GM12878 (cell line): ENCODE data around the gene DGKB. TPM values are rescaled to one million over a fixed set of nuclear protein-coding genes. Genes with fewer than 3 reads are reported as not detected.

Experiments used
- ATAC-seq: fragments of 200-7000 bp; cut with Tn5 transposase; 3 replicates; pipeline ENCODE4 v1.9.1; 2020; ENCODE audit warnings: mild to moderate bottlenecking, moderate library complexity
- BruUV-seq: library from RNA; stranded (reverse); fragments of 400-500 nt; replicated peaks from 2 replicates; lab custom pipeline; 2021; lab: Mats Ljungman, UMichigan
- CTCF ChIA-PET: fragments of 300-600 bp; sonication (Branson Sonifier 250); formaldehyde crosslinking; extraction: SDS; loops from one replicate; lab custom pipeline; 2021; ENCODE audit warnings: inconsistent platforms; lab: Yijun Ruan, JAX
- POLR2A ChIA-PET: fragments of 350-600 bp; formaldehyde crosslinking; extraction: SDS; loops from one replicate; lab custom pipeline; 2021; ENCODE audit warnings: inconsistent platforms; lab: Charles Lee
- RAD21 ChIA-PET: fragments of 300-600 bp; sonication (Branson Sonifier 250); formaldehyde crosslinking; loops from one replicate; lab custom pipeline; 2023; ENCODE audit warnings: antibody characterized with exemption; ENCODE audit not compliant: unreplicated experiment; lab: Charles Lee
- SMC1A ChIA-PET: fragments of 300-600 bp; sonication (Branson Sonifier 250); formaldehyde crosslinking; loops from one replicate; lab custom pipeline; 2023; ENCODE audit not compliant: unreplicated experiment, uncharacterized antibody; lab: Charles Lee
- DNase-seq: peaks from one replicate; pipeline ENCODE4 v3.0.0-alpha.2; 2011; ENCODE audit warnings: low read depth, low spot score
- FAIRE-seq: peaks from 3 replicates; lab custom pipeline; 2011; peaks lifted over from hg19 to GRCh38; lab: Jason Lieb, UNC
- H2AFZ ChIP-seq: 2 replicates; pipeline ENCODE4 v1.6.0; 2011; ENCODE audit warnings: low read depth, low read length, control low read depth; ENCODE audit not compliant: control insufficient read depth
- H3K27ac ChIP-seq: 2 replicates; pipeline ENCODE4 v1.5.1; 2011; ENCODE audit warnings: control low read depth; ENCODE audit not compliant: control insufficient read depth, insufficient read depth
- H3K27me3 ChIP-seq, 2 experiments: replicated peaks in 1 of 2; 2 replicates each; pipeline versions ENCODE4 v1.6.0 to v1.6.1; 2011; ENCODE audit warnings: low read length in 1 of 2; ENCODE audit not compliant: control insufficient read depth in 2 of 2, insufficient read depth in 2 of 2
- H3K36me3 ChIP-seq, 2 experiments: 2 replicates each; pipeline ENCODE4 v1.5.1; 2011; ENCODE audit warnings: low read length in 1 of 2; ENCODE audit not compliant: control insufficient read depth in 2 of 2, insufficient read depth in 2 of 2
- H3K4me1 ChIP-seq: 2 replicates; pipeline ENCODE4 v1.6.1; 2011; ENCODE audit warnings: mild to moderate bottlenecking, low read length, moderate library complexity, mixed read lengths; ENCODE audit not compliant: control insufficient read depth, insufficient read depth
- H3K4me2 ChIP-seq: 2 replicates; pipeline ENCODE4 v1.6.0; 2011; ENCODE audit warnings: control low read depth; ENCODE audit not compliant: control insufficient read depth, insufficient read depth
- H3K4me3 ChIP-seq: fragments of 200-600 bp; sonication (generic); 2 replicates; pipeline ENCODE4 v1.5.1; 2016
- H3K79me2 ChIP-seq: 2 replicates; pipeline ENCODE4 v1.6.0; 2011; ENCODE audit warnings: low read length; ENCODE audit not compliant: control insufficient read depth, insufficient read depth
- H3K9ac ChIP-seq: 2 replicates; pipeline ENCODE4 v1.8.0; 2011; ENCODE audit warnings: low read length, control low read depth, mixed read lengths; ENCODE audit not compliant: control insufficient read depth, insufficient read depth
- H3K9me3 ChIP-seq: replicated peaks from 3 replicates; pipeline ENCODE4 v1.5.1; 2011; ENCODE audit warnings: mild to moderate bottlenecking, low read length; ENCODE audit not compliant: control insufficient read depth, insufficient read depth
- H4K20me1 ChIP-seq: 2 replicates; pipeline ENCODE4 v1.6.0; 2011; ENCODE audit not compliant: control insufficient read depth, insufficient read depth
- CBFB ChIP-seq: IDR thresholded peaks from 2 replicates; pipeline ENCODE4 v1.6.1; 2016; ENCODE audit warnings: antibody characterized with exemption, low read depth
- MYB ChIP-seq: fragments of 150-350 bp; IDR thresholded peaks from 2 replicates; pipeline ENCODE4 v1.6.1; 2014; ENCODE audit warnings: mild to moderate bottlenecking, low read depth, low read length, borderline replicate concordance
- NFYA ChIP-seq: IDR thresholded peaks from 2 replicates; pipeline ENCODE4 v1.6.1; 2011; ENCODE audit warnings: low read depth, mild to moderate bottlenecking, low read length, improper control_type of control experiment, borderline replicate concordance
- POU2F2 ChIP-seq: IDR thresholded peaks from 3 replicates; pipeline ENCODE4 v1.6.1; 2011; ENCODE audit warnings: low read depth, mild to moderate bottlenecking, low read length, borderline replicate concordance
- RUNX3 ChIP-seq: IDR thresholded peaks from 2 replicates; pipeline ENCODE4 v1.6.1; 2012; ENCODE audit warnings: low read length, inconsistent platforms
- SREBF2 ChIP-seq: IDR thresholded peaks from 2 replicates; pipeline ENCODE4 v1.6.1; 2012; ENCODE audit warnings: mild to moderate bottlenecking, low read length
- STAT3 ChIP-seq: IDR thresholded peaks from 2 replicates; pipeline ENCODE4 v1.6.1; 2011; ENCODE audit warnings: low read depth, low read length, improper control_type of control experiment
- TAF1 ChIP-seq: IDR thresholded peaks from 2 replicates; pipeline ENCODE4 v1.6.1; 2011; ENCODE audit warnings: mild to moderate bottlenecking, low read depth, low read length, borderline replicate concordance
- ZBTB11 ChIP-seq: fragments of 450-650 bp; formaldehyde crosslinking; IDR thresholded peaks from 2 replicates; pipeline ENCODE4 v1.5.0; 2022; ENCODE audit warnings: mild to moderate bottlenecking, missing genetic modification characterization
- WGBS: methylation state at CpG from one replicate; pipeline ENCODE4 v1.1.6; 2016; ENCODE audit warnings: low lambda C conversion rate; ENCODE audit not compliant: insufficient replicate concordance, insufficient coverage; ENCODE audit errors: missing lambda C conversion rate; 5-methylcytosine and 5-hydroxymethylcytosine counted together
- in situ Hi-C: fragments of 300-500 bp; cut with MboI; formaldehyde crosslinking; loops from 9 replicates; pipeline ENCODE4 v1.14.3; 2018; ENCODE audit warnings: mixed read lengths
- intact Hi-C: fragments of 100-400 bp; cut with micrococcal nuclease; formaldehyde crosslinking; loops from one replicate; pipeline ENCODE4 v1.14.2; 2022; ENCODE audit not compliant: unreplicated experiment
- polyA plus RNA-seq, 11 experiments: library from polyadenylated mRNA; depleted of rRNA in 4 of 11; unstranded in 6 of 11; stranded (reverse) in 5 of 11; fragments of >200 nt; fragmentation: Nextera tagmentation in 4 of 11; fragmentation: Illumina TruSeq in 1 of 11; extraction: Ambion mirVana in 4 of 11; extraction: Trizol in 1 of 11; gene quantifications; 1 replicate in 1 of 11; 2 replicates in 10 of 11; pipeline versions ENCODE4 v1.2.1 to v1.2.3, GENCODE V29; 2011 to 2016; ENCODE audit warnings: inconsistent platforms in 2 of 11, missing spikeins in 2 of 11, low read depth in 1 of 11
- total RNA-seq, 4 experiments: library from RNA; depleted of rRNA in 3 of 4; stranded (reverse); fragments of >200 nt in 3 of 4; fragmentation: Illumina TruSeq in 1 of 4; extraction: Trizol in 1 of 4; gene quantifications; 2 replicates each; pipeline versions ENCODE4 v1.2.1 to v1.2.3, GENCODE V29; 2013 to 2021

Gene DGKB
- total and polyA plus RNA-seq, 10 of the 15 experiments (the other 5 are each of a cell fraction or from before 2014, with no cell fraction given), result 0.02 to 0.10 (median 0.04) TPM; not detected in 6

DNA sequence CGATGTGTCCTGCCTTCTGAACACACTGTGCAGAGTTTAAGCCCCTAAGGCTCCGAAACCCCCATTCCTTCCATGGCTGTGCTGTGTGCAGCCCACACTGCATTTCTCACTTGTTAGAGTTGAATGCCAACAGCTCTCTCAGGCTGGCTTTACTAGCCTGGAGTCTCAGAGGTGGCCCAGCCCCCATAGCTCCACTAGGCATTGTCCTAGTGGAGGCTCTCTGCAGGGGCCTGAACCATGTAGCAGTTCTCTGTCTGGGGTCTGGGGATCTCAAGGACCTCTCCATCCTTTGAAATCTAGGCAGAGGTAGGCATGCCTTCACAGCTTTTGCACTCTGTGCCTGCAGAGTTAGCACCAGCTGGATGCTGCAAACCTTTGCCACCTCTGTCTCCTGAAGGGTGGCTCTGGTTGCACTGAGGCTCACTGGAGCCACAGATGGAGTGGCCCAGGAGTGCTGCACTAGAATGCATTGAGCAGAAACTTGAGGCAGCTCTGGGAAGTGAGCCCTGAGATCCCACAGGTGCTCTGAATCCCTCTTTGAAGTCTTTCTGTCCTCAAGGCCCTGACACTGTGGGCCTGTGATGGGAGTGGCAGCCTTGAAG is 301.7 kb downstream of the DGKB start:
- FAIRE-seq, result no peak
- BruUV-seq, result no TSS peak
- CTCF ChIA-PET, result no interaction called here
- SMC1A ChIA-PET, result no interaction called here
- intact Hi-C loops (no loop called here), in situ Hi-C loops (no loop called here)
- Histone ChIP-seq H2AFZ (no peak overlapping the region), H3K9me3 (no peaks in the 10 kb centered on the region), H3K4me2 (no peak overlapping the region), H4K20me1 (no peaks in the 10 kb centered on the region), H3K36me3 (no peaks in the 10 kb centered on the region), H3K79me2 (no peaks in the 10 kb centered on the region), H3K27me3 (no peaks in the 10 kb centered on the region), H3K27ac (no peak overlapping the region), H3K4me3 (no peak overlapping the region), H3K9ac (no peak overlapping the region), H3K4me1 (no peaks in the 10 kb centered on the region)
- ATAC-seq, result no peak
- TF ChIP-seq MYB (no peak), STAT3 (no peak), TAF1 (no peak), CBFB (no peak), NFYA (no peak), ZBTB11 (no peak), POU2F2 (no peak), SREBF2 (no peak), RUNX3 (no peak)
- 0% methylated on average over 2 of the region's 2 CpGs for WGBS
- POLR2A ChIA-PET, result no interaction called here
- RAD21 ChIA-PET, result no interaction called here
- DNase-seq, result no peak
